ENCODE measurements around the gene PTPN7.

- TF ChIP-seq CTCF (IDR thresholded peaks at IDR 0.05; ENCODE audit: low read depth, low read length): no peak
- TF ChIP-seq POLR2A (IDR thresholded peaks at IDR 0.05; ENCODE audit: extremely low read depth, insufficient read length): no peak
Observed at GRCh38 chr1:202129453-202130296, 30.7 kb downstream of the PTPN7 start.
